ENCODE results near the gene ITIH2. TPM values are rescaled to one million over a fixed set of nuclear protein-coding genes. Genes with fewer than 3 reads are reported as not detected.
"Not testable (repeated sequence)": the region's sequence is repeated elsewhere in the genome, so short reads cannot be mapped to it uniquely, and the experiment has no call there.

Gene ITIH2
- total RNA-seq, 2 donors from 2014 or later, result not detected

GRCh38 chr10:7690885-7691597 lies 12.1 kb upstream of the ITIH2 start:
- DNase-seq; ATAC-seq; intact Hi-C loops (cut with DNase I, micrococcal nuclease): not testable (repeated sequence)

- ATAC-seq; DNase-seq; intact Hi-C loops (cut with DNase I, micrococcal nuclease): not testable (repeated sequence)
These were observed 10.7 kb upstream of the ITIH2 start for GRCh38 chr10:7692368-7692767.

- ATAC-seq; DNase-seq; intact Hi-C loops (cut with DNase I, micrococcal nuclease): not testable (repeated sequence)
These were observed 9.9 kb upstream of the ITIH2 start for GRCh38 chr10:7693194-7693593.

GRCh38 chr10:7696545-7696944 lies 6.6 kb upstream of the ITIH2 start:
- no peak for ATAC-seq
- no peak for DNase-seq
- intact Hi-C loops (cut with DNase I, micrococcal nuclease), result no loop called here

GRCh38 chr10:7697426-7697825 lies 5.7 kb upstream of the ITIH2 start:
- ATAC-seq (no peak), DNase-seq (no peak)
- intact Hi-C loops (cut with DNase I, micrococcal nuclease), result no loop called here

GRCh38 chr10:7700577-7701125 lies 2.5 kb upstream of the ITIH2 start:
- ATAC-seq, result no peak

GRCh38 chr10:7701158-7701742 lies 1.9 kb upstream of the ITIH2 start:
- DNase-seq (no peak), ATAC-seq (no peak)
- intact Hi-C loops (cut with DNase I, micrococcal nuclease), result no loop called here

More at GRCh38 chr10:7700577-7701125, 2.5 kb upstream of the ITIH2 start:
- DNase-seq, result no peak
- intact Hi-C loops (cut with DNase I, micrococcal nuclease), result no loop called here

GRCh38 chr10:7702288-7702812 lies 766 bp upstream of the ITIH2 start:
- intact Hi-C loops (cut with DNase I, micrococcal nuclease), result no loop called here
- ATAC-seq, result no peak

GRCh38 chr10:7704071-7705016 lies 1.2 kb downstream of the ITIH2 start:
- DNase-seq (no peak), ATAC-seq (no peak)
- intact Hi-C loops (cut with DNase I, micrococcal nuclease), result no loop called here

More at GRCh38 chr10:7702288-7702812, 766 bp upstream of the ITIH2 start:
- no peak for DNase-seq

GRCh38 chr10:7705341-7705740 lies 2.2 kb downstream of the ITIH2 start:
- no peak for DNase-seq
- intact Hi-C loops (cut with DNase I, micrococcal nuclease), result no loop called here
- no peak for ATAC-seq

- ATAC-seq (no peak), DNase-seq (no peak)
- intact Hi-C loops (cut with DNase I, micrococcal nuclease), result no loop called here
These were observed 3.5 kb downstream of the ITIH2 start for GRCh38 chr10:7706534-7707073.

GRCh38 chr10:7707102-7707501 lies 4.0 kb downstream of the ITIH2 start:
- ATAC-seq (no peak), DNase-seq (no peak)
- intact Hi-C loops (cut with DNase I, micrococcal nuclease), result no loop called here

GRCh38 chr10:7707858-7708622 lies 4.9 kb downstream of the ITIH2 start:
- intact Hi-C loops (cut with DNase I, micrococcal nuclease), result no loop called here
- ATAC-seq, result no peak

GRCh38 chr10:7708832-7709231 lies 5.7 kb downstream of the ITIH2 start:
- intact Hi-C loops (cut with DNase I, micrococcal nuclease), result no loop called here
- no peak for ATAC-seq
- DNase-seq, result no peak

More at GRCh38 chr10:7707858-7708622, 4.9 kb downstream of the ITIH2 start:
- DNase-seq, result no peak

- ATAC-seq, result no peak
- DNase-seq, result no peak
- intact Hi-C loops (cut with DNase I, micrococcal nuclease), result no loop called here
These were observed 7.3 kb downstream of the ITIH2 start for GRCh38 chr10:7710446-7710845.

GRCh38 chr10:7711075-7711474 lies 8.0 kb downstream of the ITIH2 start:
- DNase-seq; intact Hi-C loops (cut with DNase I, micrococcal nuclease); ATAC-seq: not testable (repeated sequence)

- ATAC-seq (no peak), DNase-seq (no peak)
- intact Hi-C loops (cut with DNase I, micrococcal nuclease), result no loop called here
These were observed 12.4 kb downstream of the ITIH2 start for GRCh38 chr10:7715515-7715914.

- DNase-seq, result no peak
- intact Hi-C loops (cut with DNase I, micrococcal nuclease), result no loop called here
- no peak for ATAC-seq
These were observed 14.7 kb downstream of the ITIH2 start for GRCh38 chr10:7717767-7718166.
